NCI-H187 treated with DMSO at 0.1 percent for 48 hours (cell line): ENCODE data around the gene PAPSS2.
"Not testable (repeated sequence)": the region's sequence is repeated elsewhere in the genome, so short reads cannot be mapped to it uniquely, and the experiment has no call there.

Experiments
- DNase-seq: peaks from one replicate; lab custom pipeline; 2025; lab: John Stamatoyannopoulos, UW

PAPSS2 gene

DNA sequence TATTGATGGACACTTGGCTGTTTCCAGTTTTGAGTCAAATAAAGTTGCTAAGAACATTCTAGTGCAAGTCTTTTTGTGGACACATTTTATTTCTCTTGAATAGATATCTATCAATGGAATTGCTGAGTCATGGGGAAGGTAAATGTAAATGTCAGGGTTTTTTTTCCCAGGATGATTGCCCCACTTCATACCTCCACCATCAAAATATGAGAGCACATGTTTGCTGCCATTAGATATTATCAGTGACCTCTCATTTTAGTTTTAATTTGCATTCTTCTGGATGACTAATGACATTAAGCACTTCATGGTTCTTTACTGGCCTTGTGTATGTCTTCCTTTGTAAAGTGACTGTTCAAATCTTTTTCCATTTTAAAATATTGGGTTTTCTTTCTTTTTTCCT, 45.7 kb downstream of the PAPSS2 start:
- no peak for DNase-seq

- no peak for DNase-seq
Observed at GRCh38 chr10:87706731-87707130, 47.1 kb downstream of the PAPSS2 start.

GRCh38 chr10:87707254-87707653, 47.6 kb downstream of the PAPSS2 start:
- DNase-seq, result no peak

DNA sequence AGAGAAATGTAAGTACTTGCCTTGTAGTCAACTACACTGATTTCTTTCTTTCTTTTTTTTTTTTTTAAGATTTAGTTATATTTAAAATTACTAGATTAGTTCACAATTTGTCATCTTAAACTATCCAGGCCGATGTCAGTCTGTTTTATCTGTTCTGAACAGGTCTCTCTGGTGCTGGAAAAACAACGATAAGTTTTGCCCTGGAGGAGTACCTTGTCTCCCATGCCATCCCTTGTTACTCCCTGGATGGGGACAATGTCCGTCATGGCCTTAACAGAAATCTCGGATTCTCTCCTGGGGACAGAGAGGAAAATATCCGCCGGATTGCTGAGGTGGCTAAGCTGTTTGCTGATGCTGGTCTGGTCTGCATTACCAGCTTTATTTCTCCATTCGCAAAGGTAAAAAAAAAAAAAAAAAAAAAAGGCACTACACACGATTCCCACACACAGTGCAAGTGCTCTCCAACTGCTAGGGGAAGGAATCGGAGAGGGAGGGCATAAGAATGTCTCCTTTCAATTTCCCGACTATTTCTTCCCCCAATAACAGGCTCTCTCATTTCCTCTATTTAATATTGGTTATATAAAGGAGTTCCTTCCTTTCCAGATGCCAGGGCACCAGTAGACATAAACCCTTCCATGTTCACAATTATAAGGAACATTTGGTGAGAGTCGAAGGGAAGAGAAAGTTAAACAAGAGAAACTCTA, 53.4 kb downstream of the PAPSS2 start:
- no peak for DNase-seq

DNA sequence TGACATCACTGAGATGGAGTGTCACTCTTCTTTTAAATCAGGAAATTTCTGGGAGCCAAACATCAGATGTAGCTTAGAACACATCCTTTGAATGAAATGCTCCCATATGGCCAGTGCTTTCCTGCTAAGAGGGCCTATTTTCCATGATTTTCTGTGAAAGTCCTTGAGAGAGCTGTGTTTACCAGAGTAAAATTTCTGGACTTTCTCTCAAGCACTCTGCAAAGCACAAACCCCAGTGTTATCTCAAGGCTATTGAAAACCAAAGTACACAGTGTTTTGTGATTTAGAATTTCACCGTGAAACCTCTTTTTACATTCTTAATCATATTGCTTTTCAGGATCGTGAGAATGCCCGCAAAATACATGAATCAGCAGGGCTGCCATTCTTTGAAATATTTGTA, 54.0 kb downstream of the PAPSS2 start:
- DNase-seq, result no peak

GRCh38 chr10:87715552-87716347, 56.1 kb downstream of the PAPSS2 start:
- DNase-seq, result no peak

DNA sequence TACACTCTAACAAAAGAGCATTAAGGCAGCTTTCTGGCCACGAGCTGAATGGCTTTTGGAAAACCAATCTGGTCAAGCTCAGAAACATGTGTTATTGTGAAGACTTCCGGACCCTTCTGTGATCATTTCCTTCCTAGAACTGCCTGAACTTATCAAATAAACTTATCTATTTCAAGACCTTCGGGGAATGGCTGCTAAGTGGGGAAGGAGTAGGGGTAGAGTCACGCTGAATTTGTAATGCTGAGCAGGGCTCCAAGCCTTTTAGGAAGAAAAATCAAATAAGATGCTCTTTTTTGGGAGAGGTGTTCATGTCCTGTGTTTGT, 56.6 kb downstream of the PAPSS2 start:
- no peak for DNase-seq

GRCh38 chr10:87720665-87721064, 61.0 kb downstream of the PAPSS2 start:
- DNase-seq, result no peak

- no peak for DNase-seq
Observed at GRCh38 chr10:87721781-87722180, 62.1 kb downstream of the PAPSS2 start.

DNA sequence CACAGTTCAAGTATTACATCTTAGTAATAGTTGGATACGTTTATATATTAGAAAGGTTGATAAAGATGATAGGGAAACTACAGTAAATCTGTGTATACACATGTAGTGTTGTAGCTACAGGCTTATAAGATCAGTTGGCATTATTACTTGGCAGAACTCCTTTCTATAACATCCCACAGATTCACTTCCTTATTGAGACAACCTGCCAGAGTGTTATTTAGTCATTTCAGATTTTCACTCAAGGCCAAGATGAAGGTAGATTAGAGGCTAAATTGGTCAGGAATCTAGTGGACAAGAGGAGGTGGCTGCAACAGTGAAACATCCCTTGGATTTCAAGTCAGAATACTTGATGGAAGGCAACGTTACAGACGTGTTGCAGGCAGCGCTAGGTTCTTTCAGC, 63.0 kb downstream of the PAPSS2 start:
- DNase-seq, result no peak

GRCh38 chr10:87723500-87723899, 63.8 kb downstream of the PAPSS2 start:
- DNase-seq, result no peak

DNA sequence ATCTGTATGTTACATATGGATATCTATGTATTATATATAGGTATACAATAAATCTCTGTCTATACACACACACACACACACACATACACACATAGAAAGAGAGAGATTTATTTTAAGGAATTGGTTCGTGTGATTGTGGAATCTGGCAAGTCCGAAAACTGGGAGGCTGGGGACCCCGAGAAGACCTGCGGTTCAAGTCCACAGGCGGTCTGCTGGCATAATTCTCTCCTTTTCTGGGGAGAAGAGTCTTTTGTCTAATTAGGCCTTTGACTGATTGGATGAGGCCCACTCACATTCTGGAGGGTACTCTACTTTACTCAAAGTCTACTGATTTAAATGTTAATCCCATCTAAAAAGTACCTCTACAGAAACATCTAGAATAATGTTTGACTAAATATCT, 65.1 kb downstream of the PAPSS2 start:
- no peak for DNase-seq

GRCh38 chr10:87729940-87730339, 70.3 kb downstream of the PAPSS2 start:
- no peak for DNase-seq

- no peak for DNase-seq
Observed at GRCh38 chr10:87733081-87733480, 73.4 kb downstream of the PAPSS2 start.

- no peak for DNase-seq
Observed at GRCh38 chr10:87734987-87735827, 75.5 kb downstream of the PAPSS2 start.

- DNase-seq, result not testable (repeated sequence)
Observed at GRCh38 chr10:87738253-87738652, 78.6 kb downstream of the PAPSS2 start.

GRCh38 chr10:87739703-87740102, 80.0 kb downstream of the PAPSS2 start:
- DNase-seq, result no peak

GRCh38 chr10:87740254-87740655, 80.6 kb downstream of the PAPSS2 start:
- no peak for DNase-seq

- not testable (repeated sequence) for DNase-seq
Observed at GRCh38 chr10:87742992-87743610, 83.4 kb downstream of the PAPSS2 start.

GRCh38 chr10:87744606-87745005, 84.9 kb downstream of the PAPSS2 start:
- DNase-seq, result no peak

GRCh38 chr10:87746911-87747310, 87.2 kb downstream of the PAPSS2 start:
- no peak for DNase-seq

DNA sequence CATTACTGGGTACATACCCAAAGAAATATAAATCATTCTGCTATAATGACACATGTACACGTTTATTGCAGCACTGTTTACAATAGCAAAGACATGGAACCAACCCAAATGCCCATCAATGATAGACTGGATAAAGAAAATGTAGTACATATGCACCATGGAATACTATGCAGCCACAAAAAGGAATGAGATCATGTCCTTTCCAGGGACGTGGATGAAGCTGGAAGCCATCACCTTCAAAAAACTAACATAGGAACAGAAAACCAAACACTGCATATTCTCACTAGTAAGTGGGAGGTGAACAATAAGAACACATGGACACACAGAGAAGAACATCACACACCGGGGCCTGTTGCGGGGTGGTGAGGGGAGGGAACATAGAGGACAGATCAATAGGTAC, 88.6 kb downstream of the PAPSS2 start:
- DNase-seq, result not testable (repeated sequence)
